H9 (cell line): ENCODE measurements around the gene MEF2C. TPM values are rescaled to one million over a fixed set of nuclear protein-coding genes. Genes with fewer than 3 reads are reported as not detected.

Experiments used
- DNase-seq: peaks from one replicate; pipeline ENCODE4 v3.0.0-alpha.2; 2017
- H2AFZ ChIP-seq: one replicate; pipeline ENCODE4 v1.6.1; 2013; ENCODE audit warnings: mild to moderate bottlenecking, low read length, control low read depth, moderate library complexity
- H2AK5ac ChIP-seq: 2 replicates; pipeline ENCODE4 v1.6.1; 2013; ENCODE audit warnings: low read length, control low read depth, mixed read lengths; ENCODE audit not compliant: insufficient read length
- H2BK120ac ChIP-seq: one replicate; pipeline ENCODE4 v1.6.1; 2013; ENCODE audit warnings: low read depth, mild to moderate bottlenecking, low read length, control low read depth, inconsistent platforms; ENCODE audit not compliant: poor library complexity, severe bottlenecking
- H2BK12ac ChIP-seq: 2 replicates; pipeline ENCODE4 v1.6.1; 2013; ENCODE audit warnings: low read length, control low read depth, mixed read lengths, low read depth; ENCODE audit not compliant: insufficient read length
- H2BK15ac ChIP-seq: 2 replicates; pipeline ENCODE4 v1.6.1; 2013; ENCODE audit warnings: low read depth, low read length, control low read depth
- H2BK20ac ChIP-seq: one replicate; pipeline ENCODE4 v1.6.1; 2013; ENCODE audit warnings: low read depth, mild to moderate bottlenecking, low read length, control low read depth, inconsistent platforms; ENCODE audit not compliant: poor library complexity, severe bottlenecking
- H2BK5ac ChIP-seq: 2 replicates; pipeline ENCODE4 v1.6.1; 2013; ENCODE audit warnings: low read length, control low read depth, mixed read lengths; ENCODE audit not compliant: insufficient read length
- H3K14ac ChIP-seq: 2 replicates; pipeline ENCODE4 v1.6.1; 2013; ENCODE audit warnings: low read length, control low read depth; ENCODE audit not compliant: insufficient read depth
- H3K18ac ChIP-seq: 2 replicates; pipeline ENCODE4 v1.6.1; 2013; ENCODE audit warnings: low read depth, mild to moderate bottlenecking, mixed read lengths, low read length, control low read depth; ENCODE audit not compliant: insufficient read length
- H3K23ac ChIP-seq: 2 replicates; pipeline ENCODE4 v1.6.1; 2013; ENCODE audit warnings: low read length, control low read depth, mixed read lengths, low read depth; ENCODE audit not compliant: insufficient read length
- H3K23me2 ChIP-seq: 2 replicates; pipeline ENCODE4 v1.6.1; 2013; ENCODE audit warnings: low read depth, mild to moderate bottlenecking, mixed read lengths, low read length, control low read depth; ENCODE audit not compliant: insufficient read length, poor library complexity, severe bottlenecking
- H3K27ac ChIP-seq: 2 replicates; pipeline ENCODE4 v1.5.1; 2013; ENCODE audit warnings: low read length, control low read depth, mixed read lengths, low read depth; ENCODE audit not compliant: insufficient read length
- H3K27me3 ChIP-seq: 2 replicates; pipeline ENCODE4 v1.6.1; 2013; ENCODE audit warnings: low read length, control low read depth, inconsistent platforms; ENCODE audit not compliant: insufficient read depth
- H3K4ac ChIP-seq: 2 replicates; pipeline ENCODE4 v1.6.1; 2013; ENCODE audit warnings: low read depth, mild to moderate bottlenecking, control low read depth, inconsistent platforms, low read length, moderate library complexity
- H3K4me1 ChIP-seq: 2 replicates; pipeline ENCODE4 v1.6.1; 2013; ENCODE audit warnings: low read length, control low read depth, inconsistent platforms; ENCODE audit not compliant: insufficient read depth
- H3K4me2 ChIP-seq: 2 replicates; pipeline ENCODE4 v1.6.1; 2013; ENCODE audit warnings: low read length, control low read depth, mixed read lengths; ENCODE audit not compliant: insufficient read length, insufficient read depth
- H3K56ac ChIP-seq: 2 replicates; pipeline ENCODE4 v1.6.1; 2013; ENCODE audit warnings: low read depth, mild to moderate bottlenecking, mixed read lengths, low read length, control low read depth; ENCODE audit not compliant: insufficient read length
- H3K79me1 ChIP-seq: 2 replicates; pipeline ENCODE4 v1.6.1; 2013; ENCODE audit warnings: low read depth, mild to moderate bottlenecking, moderate library complexity, low read length, control low read depth, inconsistent platforms; ENCODE audit not compliant: insufficient read depth, poor library complexity, severe bottlenecking
- H3K79me2 ChIP-seq: 2 replicates; pipeline ENCODE4 v1.6.1; 2013; ENCODE audit warnings: low read length, control low read depth, inconsistent platforms; ENCODE audit not compliant: insufficient read depth
- H3K9ac ChIP-seq: 2 replicates; pipeline ENCODE4 v1.6.1; 2013; ENCODE audit warnings: low read length, control low read depth, mixed read lengths; ENCODE audit not compliant: insufficient read length; ENCODE audit errors: extremely low read depth
- H3K9me3 ChIP-seq: one replicate; pipeline ENCODE4 v1.6.1; 2013; ENCODE audit warnings: low read depth, low read length, inconsistent platforms; ENCODE audit not compliant: control insufficient read depth
- H3T11ph ChIP-seq: one replicate; pipeline ENCODE4 v1.6.1; 2013; ENCODE audit warnings: mild to moderate bottlenecking, low read length, control low read depth, inconsistent platforms
- H4K20me1 ChIP-seq: one replicate; pipeline ENCODE4 v1.6.1; 2013; ENCODE audit not compliant: control insufficient read depth, insufficient read length, insufficient read depth
- H4K5ac ChIP-seq: 2 replicates; pipeline ENCODE4 v1.6.1; 2013; ENCODE audit warnings: low read depth, mild to moderate bottlenecking, mixed read lengths, low read length, control low read depth; ENCODE audit not compliant: insufficient read length
- H4K8ac ChIP-seq: replicated peaks from 2 replicates; pipeline ENCODE4 v1.6.1; 2013; ENCODE audit warnings: low read length, control low read depth, mixed read lengths, low read depth; ENCODE audit not compliant: insufficient read length
- H4K91ac ChIP-seq: 2 replicates; pipeline ENCODE4 v1.6.1; 2013; ENCODE audit warnings: low read depth, mild to moderate bottlenecking, moderate library complexity, mixed read lengths, low read length, control low read depth; ENCODE audit not compliant: insufficient read length
- H3K27ac Mint-ChIP-seq, 3 experiments: 2 replicates in 2 of 3; 3 replicates in 1 of 3; pipeline ENCODE4 v1.8.0; 2020 to 2021; ENCODE audit warnings: mixed read lengths in 3 of 3, mild to moderate bottlenecking in 1 of 3, moderate library complexity in 1 of 3
- H3K27me3 Mint-ChIP-seq: 2 replicates; pipeline ENCODE4 v1.8.0; 2021; ENCODE audit warnings: low read depth, mild to moderate bottlenecking, moderate library complexity, mixed read lengths
- H3K36me3 Mint-ChIP-seq, 3 experiments: 2 replicates in 2 of 3; 3 replicates in 1 of 3; pipeline ENCODE4 v1.8.0; 2020 to 2021; ENCODE audit warnings: low read depth in 3 of 3, mixed read lengths in 3 of 3; ENCODE audit not compliant: insufficient read depth in 1 of 3
- H3K4me1 Mint-ChIP-seq, 2 experiments: 2 replicates each; pipeline ENCODE4 v1.8.0; 2020; ENCODE audit warnings: mixed read lengths in 2 of 2
- H3K4me3 Mint-ChIP-seq, 2 experiments: 2 replicates in 1 of 2; 3 replicates in 1 of 2; pipeline ENCODE4 v1.8.0; 2020 to 2021; ENCODE audit warnings: mild to moderate bottlenecking in 2 of 2, mixed read lengths in 2 of 2, moderate library complexity in 1 of 2
- H3K9me3 Mint-ChIP-seq, 2 experiments: 2 replicates in 1 of 2; 3 replicates in 1 of 2; pipeline ENCODE4 v1.8.0; 2020; ENCODE audit warnings: mild to moderate bottlenecking in 2 of 2, mixed read lengths in 2 of 2, moderate library complexity in 1 of 2
- WGBS: extraction: QIAGEN DNeasy Blood & Tissue Kit; methylation state at CpG from one replicate; pipeline ENCODE4 v1.1.7; 2013; ENCODE audit warnings: missing lambda C conversion rate, low lambda C conversion rate, mixed read lengths; ENCODE audit not compliant: insufficient read length; ENCODE audit errors: extremely low coverage; 5-methylcytosine and 5-hydroxymethylcytosine counted together
- total RNA-seq: library from RNA; stranded (reverse); gene quantifications from 2 replicates; pipeline ENCODE4 v1.2.1, GENCODE V29; 2021
- TF ChIP-seq, protein P1 (sequence below): fragments of 200-600 bp; sonication (generic); conservative IDR thresholded peaks from 3 replicates; pipeline ENCODE4 v1.8.0; 2021; ENCODE audit warnings: antibody characterized with exemption, mild to moderate bottlenecking

Gene MEF2C
- total RNA-seq, 1 experiment from 2014 or later, result 0.11 TPM

DNA sequence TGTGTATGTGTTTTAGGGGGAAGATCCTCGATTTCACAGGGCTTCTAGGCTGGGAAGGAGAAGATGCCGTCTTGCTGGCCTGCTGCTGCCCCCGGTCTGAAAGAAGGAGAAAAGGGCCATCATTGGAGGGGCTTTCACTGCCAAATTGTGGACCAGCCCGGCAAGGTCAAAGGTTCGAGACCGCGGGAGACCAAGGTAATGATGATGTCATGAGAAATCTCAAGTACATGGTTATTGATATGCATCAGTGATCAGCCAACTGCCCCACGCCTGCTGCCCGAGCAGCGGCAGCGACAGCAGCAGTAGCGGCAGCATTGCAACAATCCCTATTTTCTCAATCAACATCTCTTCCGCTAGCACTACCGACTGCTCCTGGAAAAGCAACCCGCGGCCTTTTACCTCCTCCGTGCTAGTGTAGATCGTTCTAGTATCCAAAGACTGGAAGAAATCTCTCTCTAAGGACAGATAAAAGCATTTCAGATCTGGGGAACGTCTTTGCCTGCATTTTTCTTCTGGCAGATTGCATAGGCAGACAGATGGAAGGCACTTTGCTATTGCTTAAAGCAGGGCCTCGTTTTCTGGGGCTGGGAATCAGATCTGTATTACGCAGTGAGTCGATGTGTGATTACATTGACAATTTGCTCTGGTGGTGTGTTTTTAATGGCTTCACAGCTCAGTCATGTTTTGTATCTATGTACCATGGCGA lies 215.3 kb downstream of the MEF2C start:
- Histone ChIP-seq H2BK120ac (no peak overlapping the region), H4K5ac (no peak overlapping the region), H2BK12ac (no peak overlapping the region), H4K91ac (no peak overlapping the region), H3K9me3 (no peaks in the 10 kb centered on the region), H3K14ac (no peak overlapping the region), H2BK5ac (no peak overlapping the region), H3K23me2 (peaks cover 14% of the 10 kb centered on the region), H3K79me2 (no peaks in the 10 kb centered on the region), H3K27ac (no peak overlapping the region), H3K4me1 (peaks cover 5% of the 10 kb centered on the region; the same call in 1 of the 2 replicates), H3K9ac (no peak overlapping the region), H4K20me1 (no peaks in the 10 kb centered on the region), H3T11ph (no peak overlapping the region), H3K79me1 (no peaks in the 10 kb centered on the region), H4K8ac (no peak overlapping the region), H3K56ac (no peak overlapping the region), H2BK20ac (no peak overlapping the region), H3K4me2 (peak overlapping the region; percentile 59), H3K4ac (no peak overlapping the region), H3K23ac (no peak overlapping the region), H3K27me3 (peaks cover 45% of the 10 kb centered on the region), H2AK5ac (no peak overlapping the region), H3K18ac (no peak overlapping the region), H2AFZ (no peak overlapping the region), H2BK15ac (no peak overlapping the region)
- Mint-ChIP-seq H3K4me3 (peak overlapping the region; percentile 59 to 71), H3K27ac (peak overlapping the region; percentile 27 to 96 (median 83); a peak in 5 of 7 replicates), H3K4me1 (peaks cover 76 to 86% of the 10 kb centered on the region in 2 experiments), H3K27me3 (peaks cover 98% of the 10 kb centered on the region), H3K9me3 (peaks cover 0 to 3% of the 10 kb centered on the region in 2 experiments; a peak in 2 of 5 replicates), H3K36me3 (no peaks in the 10 kb centered on the region)
- no CpG with 5 or more reads among the region's 23 CpGs for WGBS
- peak; percentile 77 for DNase-seq
- TF ChIP-seq, protein P1, sequence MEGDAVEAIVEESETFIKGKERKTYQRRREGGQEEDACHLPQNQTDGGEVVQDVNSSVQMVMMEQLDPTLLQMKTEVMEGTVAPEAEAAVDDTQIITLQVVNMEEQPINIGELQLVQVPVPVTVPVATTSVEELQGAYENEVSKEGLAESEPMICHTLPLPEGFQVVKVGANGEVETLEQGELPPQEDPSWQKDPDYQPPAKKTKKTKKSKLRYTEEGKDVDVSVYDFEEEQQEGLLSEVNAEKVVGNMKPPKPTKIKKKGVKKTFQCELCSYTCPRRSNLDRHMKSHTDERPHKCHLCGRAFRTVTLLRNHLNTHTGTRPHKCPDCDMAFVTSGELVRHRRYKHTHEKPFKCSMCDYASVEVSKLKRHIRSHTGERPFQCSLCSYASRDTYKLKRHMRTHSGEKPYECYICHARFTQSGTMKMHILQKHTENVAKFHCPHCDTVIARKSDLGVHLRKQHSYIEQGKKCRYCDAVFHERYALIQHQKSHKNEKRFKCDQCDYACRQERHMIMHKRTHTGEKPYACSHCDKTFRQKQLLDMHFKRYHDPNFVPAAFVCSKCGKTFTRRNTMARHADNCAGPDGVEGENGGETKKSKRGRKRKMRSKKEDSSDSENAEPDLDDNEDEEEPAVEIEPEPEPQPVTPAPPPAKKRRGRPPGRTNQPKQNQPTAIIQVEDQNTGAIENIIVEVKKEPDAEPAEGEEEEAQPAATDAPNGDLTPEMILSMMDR, result no peak
